Nephron progenitor cell (in vitro differentiated cells): Measurements from ENCODE around the gene GET4.
"Not testable (repeated sequence)": the region's sequence is repeated elsewhere in the genome, so short reads cannot be mapped to it uniquely, and the experiment has no call there.

Experiments used
- DNase-seq: peaks from one replicate; pipeline ENCODE4 v3.0.0; 2021
- H3K27ac Mint-ChIP-seq: 2 replicates; pipeline ENCODE4 v1.8.0; 2021; ENCODE audit warnings: mild to moderate bottlenecking, moderate library complexity, mixed read lengths
- H3K27me3 Mint-ChIP-seq: 2 replicates; pipeline ENCODE4 v1.8.0; 2021; ENCODE audit warnings: mild to moderate bottlenecking, low read depth, mixed read lengths; ENCODE audit not compliant: poor library complexity
- H3K36me3 Mint-ChIP-seq: 2 replicates; pipeline ENCODE4 v1.8.0; 2021; ENCODE audit warnings: low read depth, mixed read lengths
- H3K4me1 Mint-ChIP-seq: 2 replicates; pipeline ENCODE4 v1.8.0; 2021; ENCODE audit warnings: mixed read lengths
- H3K4me3 Mint-ChIP-seq: 2 replicates; pipeline ENCODE4 v1.8.0; 2021; ENCODE audit warnings: mild to moderate bottlenecking, moderate library complexity, mixed read lengths
- H3K9me3 Mint-ChIP-seq: 2 replicates; pipeline ENCODE4 v1.8.0; 2021; ENCODE audit warnings: mild to moderate bottlenecking, moderate library complexity, mixed read lengths
- CTCF ChIP-seq: fragments of 200-600 bp; sonication (generic); IDR thresholded peaks from 2 replicates; pipeline ENCODE4 v1.5.0; 2021; ENCODE audit warnings: antibody characterized with exemption

Gene GET4

GRCh38 chr7:921581-922333 lies 45.4 kb downstream of the GET4 start:
- no peak overlapping the region for H3K27ac Mint-ChIP-seq
- no peak for TF ChIP-seq CTCF
- H3K27me3 Mint-ChIP-seq, result no peaks in the 10 kb centered on the region
- no peak overlapping the region for H3K4me3 Mint-ChIP-seq
- DNase-seq, result peak; percentile 4
- no peaks in the 10 kb centered on the region for H3K36me3 Mint-ChIP-seq
- no peaks in the 10 kb centered on the region for H3K9me3 Mint-ChIP-seq
- H3K4me1 Mint-ChIP-seq, result peaks cover 28% of the 10 kb centered on the region

- DNase-seq, result no peak
- no peak overlapping the region for H3K4me3 Mint-ChIP-seq
Measured at GRCh38 chr7:922334-923107, 46.2 kb downstream of the GET4 start.

GRCh38 chr7:923108-924041 lies 47.0 kb downstream of the GET4 start:
- Mint-ChIP-seq H3K27ac (no peak overlapping the region), H3K36me3 (no peaks in the 10 kb centered on the region), H3K4me1 (peaks cover 32% of the 10 kb centered on the region), H3K4me3 (no peak overlapping the region), H3K27me3 (peaks cover 4% of the 10 kb centered on the region), H3K9me3 (no peaks in the 10 kb centered on the region)
- no peak for TF ChIP-seq CTCF
- DNase-seq, result peak; percentile 59

More at GRCh38 chr7:922334-923107, 46.2 kb downstream of the GET4 start:
- H3K9me3 Mint-ChIP-seq, result no peaks in the 10 kb centered on the region
- H3K27me3 Mint-ChIP-seq, result peaks cover 2% of the 10 kb centered on the region
- H3K27ac Mint-ChIP-seq, result no peak overlapping the region
- no peak for TF ChIP-seq CTCF
- peaks cover 34% of the 10 kb centered on the region for H3K4me1 Mint-ChIP-seq
- H3K36me3 Mint-ChIP-seq, result no peaks in the 10 kb centered on the region

GRCh38 chr7:924042-924441 lies 47.7 kb downstream of the GET4 start:
- H3K9me3 Mint-ChIP-seq, H3K4me3 Mint-ChIP-seq, DNase-seq, H3K36me3 Mint-ChIP-seq, H3K27ac Mint-ChIP-seq: not testable (repeated sequence)
- H3K4me1 Mint-ChIP-seq, result peaks cover 37% of the 10 kb centered on the region
- H3K27me3 Mint-ChIP-seq, result peaks cover 10% of the 10 kb centered on the region

- no peak overlapping the region for H3K27ac Mint-ChIP-seq
Measured at GRCh38 chr7:924541-925231, 48.3 kb downstream of the GET4 start.

More at GRCh38 chr7:924541-925231, 48.3 kb downstream of the GET4 start:
- peaks cover 10% of the 10 kb centered on the region for H3K27me3 Mint-ChIP-seq
- H3K9me3 Mint-ChIP-seq, result no peaks in the 10 kb centered on the region
- no peak overlapping the region for H3K4me3 Mint-ChIP-seq
- no peaks in the 10 kb centered on the region for H3K36me3 Mint-ChIP-seq
- H3K4me1 Mint-ChIP-seq, result peaks cover 32% of the 10 kb centered on the region
- TF ChIP-seq CTCF, result no peak
- DNase-seq, result no peak
